Neural progenitor cell (in vitro differentiated cells): Measurements from ENCODE around the gene FBXL4. TPM values are rescaled to one million over a fixed set of nuclear protein-coding genes. Genes with fewer than 3 reads are reported as not detected.

Experiments used
- DNase-seq: peaks from one replicate; pipeline ENCODE4 v3.0.0-alpha.2; 2016; ENCODE audit warnings: low spot score
- H2AFZ ChIP-seq: fragments of 200-600 bp; sonication (generic); replicated peaks from 2 replicates; pipeline ENCODE4 v1.6.1; 2016; ENCODE audit warnings: antibody characterized with exemption
- H3F3A ChIP-seq: fragments of 200-600 bp; sonication (generic); 2 replicates; pipeline ENCODE4 v1.6.1; 2016; ENCODE audit warnings: antibody characterized with exemption, low read depth
- H3K27ac ChIP-seq: fragments of 200-600 bp; sonication (generic); 2 replicates; pipeline ENCODE4 v1.5.1; 2016; ENCODE audit warnings: mild to moderate bottlenecking
- H3K27me3 ChIP-seq: fragments of 200-600 bp; sonication (generic); 2 replicates; pipeline ENCODE4 v1.6.1; 2016; ENCODE audit warnings: mild to moderate bottlenecking, moderate library complexity
- H3K36me3 ChIP-seq: fragments of 200-600 bp; sonication (generic); 2 replicates; pipeline ENCODE4 v1.5.1; 2016
- H3K4me1 ChIP-seq: fragments of 200-600 bp; sonication (generic); 2 replicates; pipeline ENCODE4 v1.6.1; 2016; ENCODE audit warnings: mixed run types
- H3K4me2 ChIP-seq: fragments of 200-600 bp; sonication (generic); 2 replicates; pipeline ENCODE4 v1.6.1; 2016
- H3K4me3 ChIP-seq: fragments of 200-600 bp; sonication (generic); 2 replicates; pipeline ENCODE4 v1.5.1; 2016
- H3K79me2 ChIP-seq: fragments of 200-600 bp; sonication (generic); 2 replicates; pipeline ENCODE4 v1.6.1; 2016; ENCODE audit warnings: low read depth
- H3K9ac ChIP-seq: fragments of 200-600 bp; sonication (generic); 2 replicates; pipeline ENCODE4 v1.6.1; 2016
- H3K9me3 ChIP-seq: fragments of 200-600 bp; sonication (generic); 2 replicates; pipeline ENCODE4 v1.5.1; 2016; ENCODE audit warnings: low read depth
- H4K20me1 ChIP-seq: fragments of 200-600 bp; sonication (generic); 2 replicates; pipeline ENCODE4 v1.6.1; 2016; ENCODE audit warnings: low read depth
- H3K27ac Mint-ChIP-seq: 3 replicates; pipeline ENCODE4 v1.8.0; 2021; ENCODE audit warnings: mixed read lengths
- H3K27me3 Mint-ChIP-seq: 2 replicates; pipeline ENCODE4 v1.8.0; 2022; ENCODE audit warnings: low read depth, mild to moderate bottlenecking, inconsistent platforms, moderate library complexity, mixed read lengths; ENCODE audit not compliant: insufficient read depth
- H3K36me3 Mint-ChIP-seq: 3 replicates; pipeline ENCODE4 v1.8.0; 2021; ENCODE audit warnings: mixed read lengths
- H3K4me1 Mint-ChIP-seq: 3 replicates; pipeline ENCODE4 v1.8.0; 2021; ENCODE audit warnings: mixed read lengths
- H3K4me3 Mint-ChIP-seq: 3 replicates; pipeline ENCODE4 v1.8.0; 2021; ENCODE audit warnings: mild to moderate bottlenecking, moderate library complexity, mixed read lengths
- H3K9me3 Mint-ChIP-seq: 3 replicates; pipeline ENCODE4 v1.8.0; 2020; ENCODE audit warnings: mixed read lengths
- CTCF ChIP-seq: fragments of 200-600 bp; sonication (generic); IDR thresholded peaks from 2 replicates; pipeline ENCODE4 v1.5.1; 2017; ENCODE audit warnings: antibody characterized with exemption, mild to moderate bottlenecking
- EZH2 ChIP-seq: fragments of 200-600 bp; sonication (generic); IDR thresholded peaks from 2 replicates; pipeline ENCODE4 v1.6.1; 2017; ENCODE audit warnings: antibody characterized with exemption, mild to moderate bottlenecking, moderate library complexity
- EZH2phosphoT487 ChIP-seq: fragments of 200-600 bp; sonication (generic); IDR thresholded peaks from 2 replicates; pipeline ENCODE4 v1.6.1; 2017; ENCODE audit warnings: antibody characterized with exemption
- total RNA-seq: library from RNA; depleted of rRNA; stranded (reverse); fragments of >200 nt; gene quantifications from 2 replicates; pipeline ENCODE4 v1.2.3, GENCODE V29; 2015; ENCODE audit warnings: low replicate concordance

FBXL4 gene
- total RNA-seq, 1 donor from 2014 or later = 18.3 TPM

GRCh38 chr6:98885330-98885729, 62.4 kb downstream of the FBXL4 start:
- Histone ChIP-seq H4K20me1 (no peaks in the 10 kb centered on the region), H3K4me1 (peaks cover 7% of the 10 kb centered on the region), H3F3A (no peaks in the 10 kb centered on the region), H3K79me2 (no peaks in the 10 kb centered on the region), H3K4me3 (no peak overlapping the region), H3K36me3 (no peaks in the 10 kb centered on the region), H3K9me3 (no peaks in the 10 kb centered on the region), H3K9ac (no peak overlapping the region), H2AFZ (no peak overlapping the region), H3K4me2 (no peak overlapping the region), H3K27ac (no peak overlapping the region), H3K27me3 (no peaks in the 10 kb centered on the region)
- Mint-ChIP-seq H3K4me3 (no peak overlapping the region), H3K9me3 (no peaks in the 10 kb centered on the region), H3K4me1 (no peaks in the 10 kb centered on the region), H3K27ac (no peak overlapping the region), H3K27me3 (no peaks in the 10 kb centered on the region), H3K36me3 (peaks cover 17% of the 10 kb centered on the region)
- no peak for DNase-seq
- TF ChIP-seq EZH2 (no peak), EZH2phosphoT487 (no peak), CTCF (no peak)

- no peak for DNase-seq
- Histone ChIP-seq H2AFZ (no peak overlapping the region), H3K9me3 (no peaks in the 10 kb centered on the region), H3K4me1 (peaks cover 7% of the 10 kb centered on the region), H3K27ac (no peak overlapping the region), H3K4me2 (no peak overlapping the region), H3K4me3 (no peak overlapping the region), H3K9ac (no peak overlapping the region), H3K27me3 (no peaks in the 10 kb centered on the region), H4K20me1 (no peaks in the 10 kb centered on the region), H3F3A (no peaks in the 10 kb centered on the region), H3K36me3 (no peaks in the 10 kb centered on the region), H3K79me2 (no peaks in the 10 kb centered on the region)
- no peaks in the 10 kb centered on the region for H3K27me3 Mint-ChIP-seq
- H3K36me3 Mint-ChIP-seq = peaks cover 2% of the 10 kb centered on the region
- H3K9me3 Mint-ChIP-seq = no peaks in the 10 kb centered on the region
- H3K4me1 Mint-ChIP-seq = no peaks in the 10 kb centered on the region
- TF ChIP-seq EZH2 = no peak
- TF ChIP-seq EZH2phosphoT487 = no peak
- TF ChIP-seq CTCF = no peak
- no peak overlapping the region for H3K4me3 Mint-ChIP-seq
- no peak overlapping the region for H3K27ac Mint-ChIP-seq
Measured at GRCh38 chr6:98880486-98880885, 67.3 kb downstream of the FBXL4 start.

GRCh38 chr6:98877250-98877649, 70.5 kb downstream of the FBXL4 start:
- H3K27me3 ChIP-seq = no peaks in the 10 kb centered on the region
- Mint-ChIP-seq H3K27ac (no peak overlapping the region), H3K27me3 (no peaks in the 10 kb centered on the region), H3K4me3 (no peak overlapping the region), H3K9me3 (no peaks in the 10 kb centered on the region), H3K4me1 (no peaks in the 10 kb centered on the region), H3K36me3 (peaks cover 5% of the 10 kb centered on the region)
- no peaks in the 10 kb centered on the region for H3K9me3 ChIP-seq
- no peaks in the 10 kb centered on the region for H3F3A ChIP-seq
- no peak overlapping the region for H3K9ac ChIP-seq
- peaks cover 2% of the 10 kb centered on the region for H3K36me3 ChIP-seq
- peaks cover 7% of the 10 kb centered on the region for H3K4me1 ChIP-seq
- TF ChIP-seq EZH2phosphoT487 = no peak
- no peaks in the 10 kb centered on the region for H3K79me2 ChIP-seq
- no peak for DNase-seq
- no peak overlapping the region for H2AFZ ChIP-seq
- H4K20me1 ChIP-seq = no peaks in the 10 kb centered on the region
- H3K4me2 ChIP-seq = no peak overlapping the region
- H3K4me3 ChIP-seq = no peak overlapping the region
- H3K27ac ChIP-seq = no peak overlapping the region

GRCh38 chr6:98875375-98875774, 72.4 kb downstream of the FBXL4 start:
- H3K36me3 ChIP-seq = peaks cover 2% of the 10 kb centered on the region

More at GRCh38 chr6:98875375-98875774, 72.4 kb downstream of the FBXL4 start:
- no peak overlapping the region for H2AFZ ChIP-seq
- H3K9me3 ChIP-seq = no peaks in the 10 kb centered on the region
- no peaks in the 10 kb centered on the region for H4K20me1 ChIP-seq
- Mint-ChIP-seq H3K4me3 (no peak overlapping the region), H3K4me1 (no peaks in the 10 kb centered on the region), H3K27me3 (no peaks in the 10 kb centered on the region), H3K9me3 (no peaks in the 10 kb centered on the region), H3K27ac (no peak overlapping the region), H3K36me3 (peaks cover 12% of the 10 kb centered on the region)
- H3K4me3 ChIP-seq = no peak overlapping the region
- H3F3A ChIP-seq = no peaks in the 10 kb centered on the region
- H3K27ac ChIP-seq = no peak overlapping the region
- no peaks in the 10 kb centered on the region for H3K4me1 ChIP-seq
- H3K9ac ChIP-seq = no peak overlapping the region
- no peak overlapping the region for H3K4me2 ChIP-seq
- H3K79me2 ChIP-seq = no peaks in the 10 kb centered on the region
- no peak for TF ChIP-seq EZH2phosphoT487
- TF ChIP-seq EZH2 = no peak
- no peak for TF ChIP-seq CTCF
- H3K27me3 ChIP-seq = no peaks in the 10 kb centered on the region
- no peak for DNase-seq
